H1 (cell line): ENCODE measurements around the gene PDXP. TPM values are rescaled to one million over a fixed set of nuclear protein-coding genes. Genes with fewer than 3 reads are reported as not detected.

Experiments
- BRCA1 ChIP-seq: IDR thresholded peaks from 2 replicates; pipeline ENCODE4 v1.6.1; 2012; ENCODE audit warnings: low read depth, low read length, improper control_type of control experiment
- KDM4A ChIP-seq: IDR thresholded peaks from one replicate; pipeline ENCODE4 v1.7.1; 2012; ENCODE audit warnings: low read depth, mild to moderate bottlenecking, moderate library complexity, low read length, inconsistent platforms; ENCODE audit not compliant: severe bottlenecking
- POLR2AphosphoS5 ChIP-seq: IDR thresholded peaks from 2 replicates; pipeline ENCODE4 v1.6.1; 2011; ENCODE audit warnings: low read depth, low read length
- polyA plus RNA-seq, 7 experiments: library from polyadenylated mRNA; depleted of rRNA in 3 of 7; stranded (reverse) in 5 of 7; unstranded in 2 of 7; fragments of >200 nt in 5 of 7; fragments of 200-250 nt in 2 of 7; gene quantifications; 1 replicate in 5 of 7; 2 replicates in 1 of 7; 4 replicates in 1 of 7; pipeline versions ENCODE4 v1.2.1 to v1.2.3, GENCODE V29; 2011 to 2013; ENCODE audit warnings: missing spikeins in 2 of 7, mixed read lengths in 2 of 7
- total RNA-seq: library from RNA; stranded (reverse); fragmentation: NEBNext Ultra II Directional; extraction: Animal tissue kit (Norgen Biotek cat#: 25700); gene quantifications from 2 replicates; pipeline ENCODE4 v1.2.1, GENCODE V29; 2021
- TF ChIP-seq, protein P1 (sequence below): fragments of 300-600 bp; sonication (generic); IDR thresholded peaks from 2 replicates; pipeline ENCODE4 v1.7.1; 2012; ENCODE audit warnings: low read length, moderate library complexity, mild to moderate bottlenecking, inconsistent platforms; ENCODE audit not compliant: insufficient replicate concordance

PDXP gene
- total and polyA plus RNA-seq, 2 of the 8 experiments (the other 6 are each of a cell fraction or from before 2014, with no cell fraction given) = 36.6 to 67.7 TPM

GRCh38 chr22:37639771-37640590, 18.5 kb upstream of the PDXP start (continued):
- TF ChIP-seq, protein P1, sequence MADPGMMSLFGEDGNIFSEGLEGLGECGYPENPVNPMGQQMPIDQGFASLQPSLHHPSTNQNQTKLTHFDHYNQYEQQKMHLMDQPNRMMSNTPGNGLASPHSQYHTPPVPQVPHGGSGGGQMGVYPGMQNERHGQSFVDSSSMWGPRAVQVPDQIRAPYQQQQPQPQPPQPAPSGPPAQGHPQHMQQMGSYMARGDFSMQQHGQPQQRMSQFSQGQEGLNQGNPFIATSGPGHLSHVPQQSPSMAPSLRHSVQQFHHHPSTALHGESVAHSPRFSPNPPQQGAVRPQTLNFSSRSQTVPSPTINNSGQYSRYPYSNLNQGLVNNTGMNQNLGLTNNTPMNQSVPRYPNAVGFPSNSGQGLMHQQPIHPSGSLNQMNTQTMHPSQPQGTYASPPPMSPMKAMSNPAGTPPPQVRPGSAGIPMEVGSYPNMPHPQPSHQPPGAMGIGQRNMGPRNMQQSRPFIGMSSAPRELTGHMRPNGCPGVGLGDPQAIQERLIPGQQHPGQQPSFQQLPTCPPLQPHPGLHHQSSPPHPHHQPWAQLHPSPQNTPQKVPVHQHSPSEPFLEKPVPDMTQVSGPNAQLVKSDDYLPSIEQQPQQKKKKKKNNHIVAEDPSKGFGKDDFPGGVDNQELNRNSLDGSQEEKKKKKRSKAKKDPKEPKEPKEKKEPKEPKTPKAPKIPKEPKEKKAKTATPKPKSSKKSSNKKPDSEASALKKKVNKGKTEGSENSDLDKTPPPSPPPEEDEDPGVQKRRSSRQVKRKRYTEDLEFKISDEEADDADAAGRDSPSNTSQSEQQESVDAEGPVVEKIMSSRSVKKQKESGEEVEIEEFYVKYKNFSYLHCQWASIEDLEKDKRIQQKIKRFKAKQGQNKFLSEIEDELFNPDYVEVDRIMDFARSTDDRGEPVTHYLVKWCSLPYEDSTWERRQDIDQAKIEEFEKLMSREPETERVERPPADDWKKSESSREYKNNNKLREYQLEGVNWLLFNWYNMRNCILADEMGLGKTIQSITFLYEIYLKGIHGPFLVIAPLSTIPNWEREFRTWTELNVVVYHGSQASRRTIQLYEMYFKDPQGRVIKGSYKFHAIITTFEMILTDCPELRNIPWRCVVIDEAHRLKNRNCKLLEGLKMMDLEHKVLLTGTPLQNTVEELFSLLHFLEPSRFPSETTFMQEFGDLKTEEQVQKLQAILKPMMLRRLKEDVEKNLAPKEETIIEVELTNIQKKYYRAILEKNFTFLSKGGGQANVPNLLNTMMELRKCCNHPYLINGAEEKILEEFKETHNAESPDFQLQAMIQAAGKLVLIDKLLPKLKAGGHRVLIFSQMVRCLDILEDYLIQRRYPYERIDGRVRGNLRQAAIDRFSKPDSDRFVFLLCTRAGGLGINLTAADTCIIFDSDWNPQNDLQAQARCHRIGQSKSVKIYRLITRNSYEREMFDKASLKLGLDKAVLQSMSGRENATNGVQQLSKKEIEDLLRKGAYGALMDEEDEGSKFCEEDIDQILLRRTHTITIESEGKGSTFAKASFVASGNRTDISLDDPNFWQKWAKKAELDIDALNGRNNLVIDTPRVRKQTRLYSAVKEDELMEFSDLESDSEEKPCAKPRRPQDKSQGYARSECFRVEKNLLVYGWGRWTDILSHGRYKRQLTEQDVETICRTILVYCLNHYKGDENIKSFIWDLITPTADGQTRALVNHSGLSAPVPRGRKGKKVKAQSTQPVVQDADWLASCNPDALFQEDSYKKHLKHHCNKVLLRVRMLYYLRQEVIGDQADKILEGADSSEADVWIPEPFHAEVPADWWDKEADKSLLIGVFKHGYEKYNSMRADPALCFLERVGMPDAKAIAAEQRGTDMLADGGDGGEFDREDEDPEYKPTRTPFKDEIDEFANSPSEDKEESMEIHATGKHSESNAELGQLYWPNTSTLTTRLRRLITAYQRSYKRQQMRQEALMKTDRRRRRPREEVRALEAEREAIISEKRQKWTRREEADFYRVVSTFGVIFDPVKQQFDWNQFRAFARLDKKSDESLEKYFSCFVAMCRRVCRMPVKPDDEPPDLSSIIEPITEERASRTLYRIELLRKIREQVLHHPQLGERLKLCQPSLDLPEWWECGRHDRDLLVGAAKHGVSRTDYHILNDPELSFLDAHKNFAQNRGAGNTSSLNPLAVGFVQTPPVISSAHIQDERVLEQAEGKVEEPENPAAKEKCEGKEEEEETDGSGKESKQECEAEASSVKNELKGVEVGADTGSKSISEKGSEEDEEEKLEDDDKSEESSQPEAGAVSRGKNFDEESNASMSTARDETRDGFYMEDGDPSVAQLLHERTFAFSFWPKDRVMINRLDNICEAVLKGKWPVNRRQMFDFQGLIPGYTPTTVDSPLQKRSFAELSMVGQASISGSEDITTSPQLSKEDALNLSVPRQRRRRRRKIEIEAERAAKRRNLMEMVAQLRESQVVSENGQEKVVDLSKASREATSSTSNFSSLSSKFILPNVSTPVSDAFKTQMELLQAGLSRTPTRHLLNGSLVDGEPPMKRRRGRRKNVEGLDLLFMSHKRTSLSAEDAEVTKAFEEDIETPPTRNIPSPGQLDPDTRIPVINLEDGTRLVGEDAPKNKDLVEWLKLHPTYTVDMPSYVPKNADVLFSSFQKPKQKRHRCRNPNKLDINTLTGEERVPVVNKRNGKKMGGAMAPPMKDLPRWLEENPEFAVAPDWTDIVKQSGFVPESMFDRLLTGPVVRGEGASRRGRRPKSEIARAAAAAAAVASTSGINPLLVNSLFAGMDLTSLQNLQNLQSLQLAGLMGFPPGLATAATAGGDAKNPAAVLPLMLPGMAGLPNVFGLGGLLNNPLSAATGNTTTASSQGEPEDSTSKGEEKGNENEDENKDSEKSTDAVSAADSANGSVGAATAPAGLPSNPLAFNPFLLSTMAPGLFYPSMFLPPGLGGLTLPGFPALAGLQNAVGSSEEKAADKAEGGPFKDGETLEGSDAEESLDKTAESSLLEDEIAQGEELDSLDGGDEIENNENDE = no peak
- peak; percentile 24 for TF ChIP-seq KDM4A
- no peak for TF ChIP-seq BRCA1
- no peak for TF ChIP-seq POLR2AphosphoS5
